ENCODE results near the gene IMMP2L.
"Not testable (repeated sequence)": the region's sequence is repeated elsewhere in the genome, so short reads cannot be mapped to it uniquely, and the experiment has no call there.

Gene IMMP2L

GRCh38 chr7:111274857-111275256 is 287.4 kb downstream of the IMMP2L start:
- in situ Hi-C loops (cut with HindIII; ENCODE audit: low sequenced_read_pairs), result no loop called here
- no peak for TF ChIP-seq CTCF (IDR thresholded peaks at IDR 0.05; ENCODE audit: low read depth, low read length)
- DNase-seq (ENCODE audit: low read depth, low spot score), result peak; percentile 22
- H3K4me3 ChIP-seq (ENCODE audit: low read depth, low read length), result no peak overlapping the region

- DNase-seq (ENCODE audit: low read depth, low spot score), result no peak
- in situ Hi-C loops (cut with HindIII; ENCODE audit: low sequenced_read_pairs), result no loop called here
- no peak for TF ChIP-seq CTCF (IDR thresholded peaks at IDR 0.05; ENCODE audit: low read depth, low read length)
- H3K4me3 ChIP-seq (ENCODE audit: low read depth, low read length), result no peak overlapping the region
Measured at GRCh38 chr7:111272092-111272491, 290.2 kb downstream of the IMMP2L start.

- H3K4me3 ChIP-seq (ENCODE audit: low read depth, low read length); DNase-seq (ENCODE audit: low read depth, low spot score); in situ Hi-C loops (cut with HindIII; ENCODE audit: low sequenced_read_pairs): not testable (repeated sequence)
Measured at GRCh38 chr7:111270794-111271193, 291.5 kb downstream of the IMMP2L start.

- in situ Hi-C loops (cut with HindIII; ENCODE audit: low sequenced_read_pairs), result no loop called here
- H3K4me3 ChIP-seq (ENCODE audit: low read depth, low read length), result no peak overlapping the region
- TF ChIP-seq CTCF (IDR thresholded peaks at IDR 0.05; ENCODE audit: low read depth, low read length), result no peak
- DNase-seq (ENCODE audit: low read depth, low spot score), result no peak
Measured at GRCh38 chr7:111268941-111269340, 293.4 kb downstream of the IMMP2L start.

- H3K4me3 ChIP-seq (ENCODE audit: low read depth, low read length), result no peak overlapping the region
- in situ Hi-C loops (cut with HindIII; ENCODE audit: low sequenced_read_pairs), result no loop called here
- TF ChIP-seq CTCF (IDR thresholded peaks at IDR 0.05; ENCODE audit: low read depth, low read length), result no peak
- peak; percentile 48 for DNase-seq (ENCODE audit: low read depth, low spot score)
Measured at GRCh38 chr7:111266613-111267012, 295.7 kb downstream of the IMMP2L start.

GRCh38 chr7:111265394-111265793 is 296.9 kb downstream of the IMMP2L start:
- no peak for DNase-seq (ENCODE audit: low read depth, low spot score)
- TF ChIP-seq CTCF (IDR thresholded peaks at IDR 0.05; ENCODE audit: low read depth, low read length), result no peak
- H3K4me3 ChIP-seq (ENCODE audit: low read depth, low read length), result no peak overlapping the region
- in situ Hi-C loops (cut with HindIII; ENCODE audit: low sequenced_read_pairs), result no loop called here

GRCh38 chr7:111264981-111265380 is 297.3 kb downstream of the IMMP2L start:
- in situ Hi-C loops (cut with HindIII; ENCODE audit: low sequenced_read_pairs), result no loop called here
- no peak for DNase-seq (ENCODE audit: low read depth, low spot score)
- no peak overlapping the region for H3K4me3 ChIP-seq (ENCODE audit: low read depth, low read length)
- no peak for TF ChIP-seq CTCF (IDR thresholded peaks at IDR 0.05; ENCODE audit: low read depth, low read length)
